Stimulated activated CD4-positive, alpha-beta T cell treated with anti-CD3 and anti-CD28 coated beads, Interleukin-4, amount 100 ng/mL, for 4 hours (primary cell): ENCODE measurements around the gene TRAIP.
"Not testable (repeated sequence)": the region's sequence is repeated elsewhere in the genome, so short reads cannot be mapped to it uniquely, and the experiment has no call there.

Experiments used
- DNase-seq, 2 experiments: peaks; one replicate each; pipeline ENCODE4 v3.0.0-alpha.2; 2020

TRAIP gene

GRCh38 chr3:49873623-49874022 is 17.3 kb upstream of the TRAIP start:
- no peak for DNase-seq

DNA sequence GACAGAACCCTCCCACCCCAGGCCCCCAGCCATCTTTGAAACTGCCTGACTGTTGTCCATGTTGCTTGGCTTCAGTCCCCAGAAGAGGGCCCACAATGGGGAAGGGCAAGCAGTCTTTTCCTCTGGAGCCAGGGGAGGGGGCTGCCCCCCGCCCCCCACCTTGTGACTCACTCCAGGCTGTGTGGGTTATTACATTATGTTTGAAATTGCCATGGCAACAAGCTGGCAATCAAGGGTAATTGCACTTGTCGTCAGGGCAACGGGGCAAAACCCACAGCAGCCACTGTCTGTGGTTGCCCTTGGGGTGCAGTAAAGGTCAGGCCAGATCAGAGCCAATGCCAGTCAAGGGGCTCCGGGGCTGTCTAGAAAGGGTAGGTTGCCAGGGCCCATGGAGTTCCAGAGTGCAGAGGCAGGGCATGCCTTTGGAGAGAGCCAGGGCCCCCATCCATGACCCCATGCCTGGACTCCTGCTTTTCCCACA is 16.5 kb upstream of the TRAIP start:
- peak in 1 of 2 experiments; percentile 18 for DNase-seq

DNA sequence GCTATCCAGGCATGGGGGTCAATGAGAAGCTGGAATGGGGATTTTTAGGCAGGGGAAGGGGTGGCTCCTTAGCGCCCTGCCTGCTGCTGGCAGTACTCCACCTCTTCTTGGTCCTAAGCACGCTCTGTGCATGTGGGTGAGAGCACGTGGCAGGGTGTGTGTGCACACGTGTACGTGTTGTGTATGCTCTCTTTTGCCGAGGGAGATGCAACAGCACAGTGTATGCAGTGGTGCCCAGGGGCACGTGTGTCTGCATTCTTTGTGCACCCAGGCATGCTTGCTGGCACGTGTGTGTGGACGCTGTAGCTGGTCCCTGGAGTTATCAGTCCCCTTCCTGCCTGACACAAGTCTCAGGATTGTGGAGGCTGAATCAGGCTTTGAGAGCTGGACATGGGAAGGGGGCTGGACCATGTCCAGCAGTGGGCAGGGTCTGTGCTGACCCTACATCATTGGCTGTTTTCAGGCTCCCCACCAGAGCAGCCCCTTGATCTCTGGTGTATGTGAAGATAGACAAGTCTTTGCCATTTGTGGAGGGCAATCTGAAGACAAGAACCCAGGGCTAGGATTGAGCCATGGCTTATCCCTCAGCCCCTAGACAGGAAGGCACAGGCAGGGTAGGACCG is 15.3 kb upstream of the TRAIP start:
- DNase-seq, result no peak

- peak in 1 of 2 experiments; percentile 19 for DNase-seq
Measured at GRCh38 chr3:49869525-49870126, 13.3 kb upstream of the TRAIP start, which contains the start of gene CAMKV. Gene CAMKV (minus strand): TSS chr3:49869906. CDS start chr3:49862388, 7,518 bp downstream.

GRCh38 chr3:49868862-49869466 is 12.6 kb upstream of the TRAIP start:
- DNase-seq, result no peak

- no peak for DNase-seq
Measured at GRCh38 chr3:49867871-49868321, 11.5 kb upstream of the TRAIP start.

DNA sequence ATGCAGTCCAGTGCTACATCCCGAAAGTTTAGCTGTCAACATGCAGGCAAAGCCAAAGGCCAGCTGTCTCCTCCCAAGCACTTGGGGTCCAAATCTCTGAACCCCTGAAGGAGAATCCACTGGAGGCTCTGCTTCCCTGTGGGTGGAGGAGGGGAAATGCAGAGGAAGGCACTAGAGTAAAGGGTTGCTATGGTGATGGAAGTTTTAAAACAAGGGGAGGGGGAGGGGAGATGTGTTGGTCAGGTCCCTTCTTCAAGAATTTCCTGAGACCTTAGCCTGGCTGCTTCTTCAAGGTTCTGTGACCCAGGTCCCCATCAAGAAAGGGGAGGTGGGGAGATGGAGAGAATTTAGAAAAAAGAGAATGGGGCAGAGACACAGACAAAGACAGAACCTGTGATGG is 11.0 kb upstream of the TRAIP start:
- DNase-seq, result no peak

- DNase-seq, result no peak
Measured at GRCh38 chr3:49865198-49865784, 8.9 kb upstream of the TRAIP start.

DNA sequence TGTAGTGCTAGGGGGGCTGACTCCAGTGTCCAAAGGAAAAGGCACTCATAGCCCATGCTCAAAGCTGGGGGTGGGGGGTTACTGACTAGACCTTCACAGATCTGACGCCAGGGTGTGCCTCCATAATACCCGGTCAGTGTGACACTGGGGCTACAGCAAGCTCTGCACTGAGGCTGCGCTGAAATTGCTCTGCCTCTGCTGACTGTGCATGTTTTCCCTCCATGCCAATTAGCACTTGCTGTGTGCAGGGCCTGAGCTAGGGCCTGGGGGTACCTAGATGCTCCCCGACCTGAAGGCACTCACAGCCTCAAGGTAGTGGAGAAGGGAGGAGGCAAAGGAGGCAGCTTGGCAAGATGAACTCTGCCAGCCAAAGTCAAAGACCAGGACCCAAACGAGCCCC is 8.1 kb upstream of the TRAIP start:
- DNase-seq, result no peak

GRCh38 chr3:49859576-49860305 is 3.4 kb upstream of the TRAIP start:
- no peak for DNase-seq

GRCh38 chr3:49855662-49856061 is 702 bp downstream of the TRAIP start:
- DNase-seq, result no peak

- DNase-seq, result no peak
Measured at GRCh38 chr3:49845694-49846093, 10.7 kb downstream of the TRAIP start.

DNA sequence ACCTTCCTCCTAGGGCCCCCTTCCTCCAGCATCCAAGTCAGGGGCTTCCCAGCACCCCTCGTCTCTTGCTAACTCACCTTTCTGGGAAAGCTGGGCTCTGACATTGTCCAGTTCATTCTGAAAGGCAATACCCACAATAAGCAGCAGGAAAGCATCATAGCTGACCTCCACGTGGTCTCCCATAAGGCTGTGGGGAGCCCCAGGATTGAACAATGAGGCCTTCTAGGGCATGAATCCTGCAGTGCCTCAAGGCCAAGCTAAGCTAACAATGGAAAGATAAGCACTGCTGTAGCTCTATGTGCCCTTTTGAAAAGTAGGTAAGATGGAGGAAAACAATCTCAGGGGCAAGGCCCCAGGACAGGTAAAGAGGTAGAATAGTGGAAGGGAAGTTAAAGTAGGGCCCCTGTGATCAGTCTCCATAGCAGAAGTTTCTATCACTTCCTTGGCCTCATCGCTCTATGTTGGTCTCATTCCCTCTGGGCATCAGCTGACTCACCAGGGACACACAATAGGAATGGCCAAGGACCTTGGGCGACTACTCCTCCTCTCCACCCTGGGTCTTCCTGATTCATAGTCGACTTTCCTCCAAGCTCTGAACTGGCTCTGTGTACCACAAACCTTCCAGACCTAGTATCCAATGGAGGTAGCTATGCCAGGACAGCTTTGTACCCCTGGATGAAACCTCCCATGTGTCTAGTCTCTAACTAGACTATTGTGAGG is 11.7 kb downstream of the TRAIP start:
- DNase-seq, result no peak

DNA sequence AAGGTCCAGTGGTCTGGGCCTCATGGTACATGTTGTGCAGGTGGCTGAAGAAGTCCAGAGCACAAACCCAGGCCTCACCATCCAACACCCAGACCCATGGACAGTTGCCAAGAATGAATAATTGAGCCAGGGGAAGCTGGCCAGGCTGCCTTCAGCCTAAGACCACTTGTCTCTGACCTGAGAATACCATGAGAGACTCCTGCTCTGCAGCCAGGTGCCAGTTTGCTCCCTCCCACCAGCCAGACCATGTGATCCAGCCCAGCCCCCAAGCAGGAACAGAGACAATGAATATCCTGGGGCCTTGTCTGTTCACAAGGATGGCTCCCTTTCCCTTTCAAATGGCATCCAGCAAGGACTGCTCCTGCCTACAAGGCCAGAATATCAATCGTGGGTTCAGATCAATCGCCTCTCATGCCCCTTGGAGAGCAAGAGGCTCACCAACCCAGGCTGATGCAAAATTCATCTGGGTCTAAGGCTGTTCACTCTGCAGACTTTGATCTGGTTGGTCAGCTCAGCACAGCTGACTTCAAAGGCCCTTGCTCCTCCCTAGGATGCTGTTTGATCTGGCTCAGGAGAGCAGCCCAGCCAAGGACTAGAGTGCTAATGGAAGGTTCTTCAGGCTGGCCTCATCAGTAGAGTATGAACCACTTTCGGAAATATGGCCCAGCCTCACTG is 13.4 kb downstream of the TRAIP start:
- DNase-seq, result no peak

GRCh38 chr3:49841806-49842205 is 14.6 kb downstream of the TRAIP start:
- no peak for DNase-seq

GRCh38 chr3:49841126-49841696 is 15.2 kb downstream of the TRAIP start:
- DNase-seq, result no peak

DNA sequence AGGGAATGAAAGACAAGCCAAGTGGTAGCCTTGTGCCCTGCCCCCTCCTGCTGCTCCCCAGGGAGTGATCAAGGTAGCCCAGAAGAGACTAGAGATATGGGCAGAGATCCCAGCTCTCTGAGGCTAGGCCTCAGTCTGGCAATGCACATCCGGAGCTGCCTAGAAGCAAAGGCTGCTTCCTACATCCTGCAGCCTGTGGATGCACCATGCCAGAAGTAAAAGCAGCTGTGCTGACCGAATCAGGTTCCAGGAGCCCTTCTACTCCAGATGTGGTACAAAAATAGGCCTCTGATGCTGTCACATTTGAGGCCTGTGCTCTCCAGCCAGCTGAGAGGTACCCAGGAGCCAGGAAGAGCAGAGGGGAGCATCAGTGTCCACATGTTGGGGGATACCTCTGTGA is 16.0 kb downstream of the TRAIP start:
- DNase-seq, result no peak

- DNase-seq, result peak; percentile 72 to 73
Measured at GRCh38 chr3:49839193-49839809, 17.1 kb downstream of the TRAIP start.

GRCh38 chr3:49831341-49831740 is 25.0 kb downstream of the TRAIP start:
- no peak for DNase-seq

- no peak for DNase-seq
Measured at GRCh38 chr3:49826016-49826415, 30.3 kb downstream of the TRAIP start.

GRCh38 chr3:49823131-49823530 is 33.2 kb downstream of the TRAIP start:
- not testable (repeated sequence) for DNase-seq
